Smooth muscle cell (in vitro differentiated cells): ENCODE data around the gene SIX2. TPM values are rescaled to one million over a fixed set of nuclear protein-coding genes. Genes with fewer than 3 reads are reported as not detected.

Experiments
- DNase-seq: peaks from one replicate; lab custom pipeline; 2025; ENCODE audit not compliant: unreplicated experiment; lab: John Stamatoyannopoulos, UW
- H2AFZ ChIP-seq: fragments of 200-600 bp; sonication (generic); 2 replicates; pipeline ENCODE4 v1.6.0; 2016; ENCODE audit warnings: antibody characterized with exemption, low read depth, mild to moderate bottlenecking
- H3F3A ChIP-seq: fragments of 200-600 bp; sonication (generic); 2 replicates; pipeline ENCODE4 v1.6.0; 2017; ENCODE audit warnings: antibody characterized with exemption, low read depth
- H3K27ac ChIP-seq: fragments of 200-600 bp; sonication (generic); 2 replicates; pipeline ENCODE4 v1.5.1; 2016; ENCODE audit warnings: low read depth, mild to moderate bottlenecking
- H3K27me3 ChIP-seq: fragments of 200-600 bp; sonication (generic); 2 replicates; pipeline ENCODE4 v1.6.1; 2016; ENCODE audit warnings: low read depth, mild to moderate bottlenecking
- H3K36me3 ChIP-seq: fragments of 200-600 bp; sonication (generic); 2 replicates; pipeline ENCODE4 v1.5.1; 2016; ENCODE audit warnings: low read depth
- H3K4me1 ChIP-seq: fragments of 200-600 bp; sonication (generic); 2 replicates; pipeline ENCODE4 v1.5.1; 2016; ENCODE audit warnings: low read depth
- H3K4me2 ChIP-seq: fragments of 200-600 bp; sonication (generic); 2 replicates; pipeline ENCODE4 v1.6.0; 2016; ENCODE audit warnings: mild to moderate bottlenecking
- H3K4me3 ChIP-seq: fragments of 200-600 bp; sonication (generic); 2 replicates; pipeline ENCODE4 v1.5.1; 2016; ENCODE audit warnings: mild to moderate bottlenecking
- H3K79me2 ChIP-seq: fragments of 200-600 bp; sonication (generic); 2 replicates; pipeline ENCODE4 v1.6.0; 2016; ENCODE audit warnings: low read depth, mild to moderate bottlenecking
- H3K9ac ChIP-seq: fragments of 200-600 bp; sonication (generic); 2 replicates; pipeline ENCODE4 v1.6.0; 2016; ENCODE audit warnings: low read depth
- H3K9me3 ChIP-seq: fragments of 200-600 bp; sonication (generic); replicated peaks from 2 replicates; pipeline ENCODE4 v1.5.1; 2016; ENCODE audit warnings: low read depth
- H4K20me1 ChIP-seq: fragments of 200-600 bp; sonication (generic); 2 replicates; pipeline ENCODE4 v1.6.0; 2016; ENCODE audit warnings: low read depth
- CTCF ChIP-seq: fragments of 200-600 bp; sonication (generic); IDR thresholded peaks from 2 replicates; pipeline ENCODE4 v1.5.1; 2017; ENCODE audit warnings: borderline replicate concordance, mild to moderate bottlenecking, antibody characterized with exemption; ENCODE audit not compliant: insufficient read depth, poor library complexity, severe bottlenecking
- WGBS: methylation state at CpG from one replicate; pipeline ENCODE4 v1.1.7; 2016; ENCODE audit warnings: low lambda C conversion rate; 5-methylcytosine and 5-hydroxymethylcytosine counted together
- polyA plus RNA-seq: library from polyadenylated mRNA; unstranded; fragments of >200 nt; fragmentation: Nextera tagmentation; extraction: Ambion mirVana; gene quantifications from 2 replicates; pipeline ENCODE4 v1.2.1, GENCODE V29; 2016
- total RNA-seq: library from RNA; depleted of rRNA; stranded (reverse); fragments of >200 nt; gene quantifications from 2 replicates; pipeline ENCODE4 v1.2.3, GENCODE V29; 2014

SIX2 gene
- total and polyA plus RNA-seq, 2 experiments from 2014 or later: 0.18 TPM; not detected in 1

GRCh38 chr2:44962176-44962695, 47.0 kb downstream of the SIX2 start:
- no peak for TF ChIP-seq CTCF
- Histone ChIP-seq H3K27me3 (peaks cover 53% of the 10 kb centered on the region), H3K27ac (no peak overlapping the region), H3K9me3 (no peaks in the 10 kb centered on the region), H4K20me1 (no peaks in the 10 kb centered on the region), H3K4me2 (no peak overlapping the region), H3F3A (no peaks in the 10 kb centered on the region), H2AFZ (no peak overlapping the region), H3K9ac (no peak overlapping the region), H3K4me3 (no peak overlapping the region), H3K36me3 (no peaks in the 10 kb centered on the region), H3K79me2 (no peaks in the 10 kb centered on the region), H3K4me1 (no peaks in the 10 kb centered on the region)
- 85% methylated on average over 4 of the region's 5 CpGs for WGBS
- no peak for DNase-seq

GRCh38 chr2:44960871-44961270, 48.4 kb downstream of the SIX2 start:
- DNase-seq: no peak

GRCh38 chr2:44959855-44960254, 49.4 kb downstream of the SIX2 start:
- Histone ChIP-seq H3K27me3 (peaks cover 64% of the 10 kb centered on the region), H3F3A (no peaks in the 10 kb centered on the region), H3K79me2 (no peaks in the 10 kb centered on the region), H3K4me1 (peaks cover 7% of the 10 kb centered on the region), H4K20me1 (no peaks in the 10 kb centered on the region), H3K9ac (no peak overlapping the region), H3K27ac (no peak overlapping the region), H3K36me3 (no peaks in the 10 kb centered on the region), H2AFZ (no peak overlapping the region), H3K4me2 (no peak overlapping the region), H3K4me3 (no peak overlapping the region), H3K9me3 (no peaks in the 10 kb centered on the region)
- no peak for DNase-seq
- 87% methylated on average over 6 of the region's 6 CpGs for WGBS
- no peak for TF ChIP-seq CTCF

More at GRCh38 chr2:44960871-44961270, 48.4 kb downstream of the SIX2 start:
- Histone ChIP-seq H3K36me3 (no peaks in the 10 kb centered on the region), H3K9me3 (no peaks in the 10 kb centered on the region), H3K4me2 (no peak overlapping the region), H3F3A (no peaks in the 10 kb centered on the region), H3K79me2 (no peaks in the 10 kb centered on the region), H4K20me1 (no peaks in the 10 kb centered on the region), H3K27me3 (peaks cover 63% of the 10 kb centered on the region), H3K4me1 (no peaks in the 10 kb centered on the region), H3K27ac (no peak overlapping the region), H2AFZ (no peak overlapping the region), H3K4me3 (no peak overlapping the region), H3K9ac (no peak overlapping the region)
- WGBS: 90% methylated on average over 5 of the region's 5 CpGs
- TF ChIP-seq CTCF: no peak

GRCh38 chr2:44957656-44958327, 51.5 kb downstream of the SIX2 start:
- H3K9ac ChIP-seq: no peak overlapping the region
- H3K9me3 ChIP-seq: no peaks in the 10 kb centered on the region
- no peaks in the 10 kb centered on the region for H3K79me2 ChIP-seq
- no peak overlapping the region for H3K4me2 ChIP-seq
- H3K36me3 ChIP-seq: no peaks in the 10 kb centered on the region
- no peak overlapping the region for H3K27ac ChIP-seq
- no peaks in the 10 kb centered on the region for H4K20me1 ChIP-seq
- no peak overlapping the region for H2AFZ ChIP-seq
- no peak for TF ChIP-seq CTCF
- H3K4me3 ChIP-seq: no peak overlapping the region
- WGBS: 75% methylated on average over 6 of the region's 6 CpGs
- DNase-seq: no peak
- peaks cover 18% of the 10 kb centered on the region for H3K4me1 ChIP-seq
- H3F3A ChIP-seq: no peaks in the 10 kb centered on the region
- peaks cover 64% of the 10 kb centered on the region for H3K27me3 ChIP-seq
